ENCODE data around the gene TRABD. TPM values are rescaled to one million over a fixed set of nuclear protein-coding genes. Genes with fewer than 3 reads are reported as not detected.

Gene TRABD
- total and polyA plus RNA-seq, 11 donors, result 14.3 to 32.9 (median 18.0) TPM

GRCh38 chr22:50189184-50189848 is 3.6 kb downstream of the TRABD start:
- DNase-seq (peak in 4 of 5 donors; percentile 32 to 71 (median 52)), ATAC-seq (no peak)
- H3K27me3 ChIP-seq, result no peaks in the 10 kb centered on the region
- H3K27ac ChIP-seq, result peak overlapping the region in 11 of 12 donors; percentile 51 to 94 (median 80)
- H3K4me1 ChIP-seq, result peaks cover 8 to 80% (median 49%) of the 10 kb centered on the region in 12 donors
- no peaks in the 10 kb centered on the region for H3K9me3 ChIP-seq
- no peak for TF ChIP-seq CTCF (IDR thresholded peaks at IDR 0.05)
- TF ChIP-seq POLR2A (IDR thresholded peaks at IDR 0.05), result no peak
- H3K36me3 ChIP-seq, result peaks cover 0 to 14% (median 7%) of the 10 kb centered on the region in 9 donors
- H3K4me3 ChIP-seq, result peak overlapping the region in 2 of 12 donors; percentile 55 to 61
- intact Hi-C loops (cut with DNase I), result loop anchor here in 2 of 10 donors (10.0 kb wide), 2 partner anchors 255 to 265 kb away; no protein-coding TSS in a partner anchor
- 56 to 72% (median 63%) methylated on average over 16 to 20 of the region's 20 CpGs for WGBS, 4 donors

GRCh38 chr22:50189849-50190181 is 4.1 kb downstream of the TRABD start:
- peak; percentile 11 to 31 (median 22) for ATAC-seq
- 8 to 28% (median 17%) methylated on average over 3 to 4 of the region's 4 CpGs for WGBS, 4 donors
- Histone ChIP-seq H3K9me3 (no peaks in the 10 kb centered on the region), H3K4me3 (peak overlapping the region in 11 of 12 donors; percentile 31 to 61 (median 53)), H3K27ac (peak overlapping the region in 11 of 12 donors; percentile 51 to 94 (median 80)), H3K4me1 (peaks cover 8 to 76% (median 45%) of the 10 kb centered on the region in 12 donors), H3K27me3 (no peaks in the 10 kb centered on the region), H3K36me3 (peaks cover 0 to 19% (median 12%) of the 10 kb centered on the region in 9 donors)
- intact Hi-C loops (cut with DNase I), result loop anchor here in 2 of 10 donors (10.0 kb wide), 2 partner anchors 255 to 265 kb away; no protein-coding TSS in a partner anchor
- TF ChIP-seq POLR2A (IDR thresholded peaks at IDR 0.05) (no peak), CTCF (IDR thresholded peaks at IDR 0.05) (no peak)
- peak in 1 of 5 donors; percentile 35 for DNase-seq

GRCh38 chr22:50190182-50190940 is 4.6 kb downstream of the TRABD start:
- WGBS, 4 donors, result 0 to 18% (median 6%) methylated on average over 2 to 43 of the region's 43 CpGs
- H3K9me3 ChIP-seq, result no peaks in the 10 kb centered on the region
- H3K36me3 ChIP-seq, result peaks cover 0 to 25% (median 13%) of the 10 kb centered on the region in 9 donors
- peak; percentile 78 to 92 (median 89) for DNase-seq
- intact Hi-C loops (cut with DNase I), result no loop called here
- peak overlapping the region; percentile 10 to 61 (median 50) for H3K4me3 ChIP-seq
- peaks cover 8 to 71% (median 43%) of the 10 kb centered on the region in 12 donors for H3K4me1 ChIP-seq
- no peaks in the 10 kb centered on the region for H3K27me3 ChIP-seq
- peak; percentile 56 to 71 (median 68) for ATAC-seq
- peak overlapping the region; percentile 51 to 94 (median 77) for H3K27ac ChIP-seq
- TF ChIP-seq POLR2A (IDR thresholded peaks at IDR 0.05) (no peak), CTCF (IDR thresholded peaks at IDR 0.05) (peak in 10 of 12 donors; percentile 27 to 65 (median 48))

All from heart left ventricle (tissue), 16 donors.